SU-DHL-6 (cell line): ENCODE data around the gene CHSY1.

Experiments used
- H2AFZ ChIP-seq: fragments of 200-600 bp; sonication (generic); 2 replicates; pipeline ENCODE4 v1.6.1; 2014; ENCODE audit warnings: low read depth, mild to moderate bottlenecking, moderate library complexity, mixed read lengths, antibody characterized with exemption, low read length; ENCODE audit not compliant: severe bottlenecking
- H3F3A ChIP-seq: fragments of 200-600 bp; shearing (Covaris generic); 2 replicates; pipeline ENCODE4 v1.6.0; 2016; ENCODE audit warnings: antibody characterized with exemption, mild to moderate bottlenecking; ENCODE audit not compliant: insufficient read depth
- H3K27ac ChIP-seq: fragments of 200-600 bp; sonication (generic); 2 replicates; pipeline ENCODE4 v1.5.1; 2016; ENCODE audit warnings: low read depth, mild to moderate bottlenecking, low read length, moderate library complexity, mixed read lengths
- H3K27me3 ChIP-seq: fragments of 200-600 bp; sonication (generic), shearing (Covaris generic); 2 replicates; pipeline ENCODE4 v1.6.0; 2014; ENCODE audit warnings: mild to moderate bottlenecking, low read length
- H3K36me3 ChIP-seq: fragments of 200-600 bp; sonication (generic); 2 replicates; pipeline ENCODE4 v1.6.1; 2014; ENCODE audit warnings: mild to moderate bottlenecking, low read length, mixed read lengths
- H3K4me2 ChIP-seq: fragments of 300-600, 200-600 bp; shearing (Covaris generic), sonication (generic); 2 replicates; pipeline ENCODE4 v1.6.0; 2014; ENCODE audit warnings: low read length, low read depth, mild to moderate bottlenecking; ENCODE audit not compliant: poor library complexity, severe bottlenecking
- H3K4me3 ChIP-seq: fragments of 200-600 bp; sonication (generic); 2 replicates; pipeline ENCODE4 v1.5.1; 2014; ENCODE audit warnings: antibody characterized with exemption, low read length, mild to moderate bottlenecking, mixed read lengths; ENCODE audit not compliant: insufficient read depth, poor library complexity, severe bottlenecking
- H3K79me2 ChIP-seq: fragments of 200-600 bp; sonication (generic); 2 replicates; pipeline ENCODE4 v1.6.1; 2014; ENCODE audit warnings: mild to moderate bottlenecking, low read length, moderate library complexity; ENCODE audit not compliant: insufficient read depth
- H3K9ac ChIP-seq: fragments of 200-600 bp; sonication (generic); 2 replicates; pipeline ENCODE4 v1.7.0; 2014; ENCODE audit warnings: mild to moderate bottlenecking, low read length
- H3K9me2 ChIP-seq: fragments of 200-600 bp; sonication (generic); replicated peaks from 2 replicates; pipeline ENCODE4 v1.6.1; 2014; ENCODE audit warnings: low read length; ENCODE audit not compliant: insufficient read depth
- H3K9me3 ChIP-seq: fragments of 200-600 bp; sonication (generic); 2 replicates; pipeline ENCODE4 v1.6.1; 2014; ENCODE audit warnings: low read length, mixed read lengths; ENCODE audit not compliant: insufficient read depth
- H4K20me1 ChIP-seq: fragments of 200-600 bp; sonication (generic); 2 replicates; pipeline ENCODE4 v1.6.1; 2014; ENCODE audit warnings: low read depth, mild to moderate bottlenecking, antibody characterized with exemption, low read length, moderate library complexity, mixed read lengths
- CTCF ChIP-seq: fragments of 200-600 bp; sonication (generic); IDR thresholded peaks from one replicate; pipeline ENCODE4 v1.5.1; 2017; ENCODE audit warnings: antibody characterized with exemption, mild to moderate bottlenecking, low read length, moderate library complexity; ENCODE audit not compliant: insufficient read depth, poor library complexity, severe bottlenecking
- EZH2phosphoT487 ChIP-seq: fragments of 200-600 bp; sonication (generic), shearing (Covaris generic); conservative IDR thresholded peaks from 2 replicates; pipeline ENCODE4 v1.6.1; 2018; ENCODE audit warnings: mild to moderate bottlenecking, antibody characterized with exemption, low read length, moderate library complexity, mixed read lengths

Gene CHSY1

DNA sequence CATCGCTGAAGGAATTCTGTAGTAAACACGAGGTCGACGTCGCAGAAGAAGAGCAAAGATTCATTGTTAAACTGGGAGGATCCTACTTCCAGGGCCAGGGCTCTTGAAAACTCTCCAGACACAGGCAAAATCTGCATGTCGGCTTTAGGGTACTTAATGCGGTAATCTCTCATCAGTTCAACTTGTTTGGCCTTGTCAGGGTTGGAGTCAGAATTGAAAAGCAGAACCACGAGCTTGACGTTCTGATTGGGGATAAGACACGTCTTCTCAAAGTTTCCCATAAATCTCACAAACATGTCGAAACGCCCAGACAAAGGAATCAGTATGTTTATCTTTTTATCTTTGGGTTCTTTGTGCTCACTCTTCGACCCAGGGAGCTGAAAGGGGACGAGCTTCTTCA is 74.0 kb downstream of the CHSY1 start:
- Histone ChIP-seq H3K9me3 (no peaks in the 10 kb centered on the region), H3F3A (peaks cover 4% of the 10 kb centered on the region), H3K27me3 (no peaks in the 10 kb centered on the region), H2AFZ (no peak overlapping the region), H4K20me1 (no peaks in the 10 kb centered on the region), H3K9ac (no peak overlapping the region), H3K4me2 (no peak overlapping the region), H3K36me3 (no peaks in the 10 kb centered on the region), H3K27ac (no peak overlapping the region), H3K4me3 (no peak overlapping the region), H3K79me2 (peaks cover 8% of the 10 kb centered on the region), H3K9me2 (no peaks in the 10 kb centered on the region)
- TF ChIP-seq EZH2phosphoT487 (no peak), CTCF (no peak)

DNA sequence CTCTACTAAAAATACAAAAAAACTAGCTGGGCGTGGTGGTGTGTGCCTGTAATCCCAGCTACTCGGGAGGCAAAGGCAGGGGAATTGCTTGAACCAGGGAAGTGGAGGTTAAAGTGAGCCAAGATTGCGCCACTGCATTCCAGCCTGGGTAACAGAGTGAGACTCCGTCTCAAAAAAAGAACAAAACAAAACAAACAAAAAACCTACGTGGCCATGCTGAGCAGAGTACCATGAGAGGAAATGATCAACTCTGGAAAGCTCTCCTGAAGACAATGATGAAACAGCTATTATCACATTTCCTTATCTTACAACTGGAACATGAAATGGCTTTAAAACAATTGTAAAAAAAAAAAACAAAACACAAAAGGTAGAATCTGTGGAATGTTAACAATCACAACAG is 75.2 kb downstream of the CHSY1 start:
- peaks cover 4% of the 10 kb centered on the region for H3F3A ChIP-seq
- no peaks in the 10 kb centered on the region for H3K27me3 ChIP-seq
- H3K4me2 ChIP-seq: no peak overlapping the region
- H3K9me2 ChIP-seq: no peaks in the 10 kb centered on the region
- H2AFZ ChIP-seq: no peak overlapping the region
- H3K9ac ChIP-seq: no peak overlapping the region
- H3K79me2 ChIP-seq: no peaks in the 10 kb centered on the region
- TF ChIP-seq CTCF: no peak
- TF ChIP-seq EZH2phosphoT487: no peak
- H3K36me3 ChIP-seq: no peaks in the 10 kb centered on the region
- no peaks in the 10 kb centered on the region for H4K20me1 ChIP-seq
- H3K9me3 ChIP-seq: no peaks in the 10 kb centered on the region
- H3K27ac ChIP-seq: no peak overlapping the region
- H3K4me3 ChIP-seq: no peak overlapping the region

- H3K27me3 ChIP-seq: no peaks in the 10 kb centered on the region
- no peaks in the 10 kb centered on the region for H4K20me1 ChIP-seq
- no peak overlapping the region for H3K27ac ChIP-seq
- no peak overlapping the region for H3K9ac ChIP-seq
- TF ChIP-seq EZH2phosphoT487 (no peak), CTCF (no peak)
- H2AFZ ChIP-seq: no peak overlapping the region
- H3F3A ChIP-seq: peaks cover 4% of the 10 kb centered on the region
- no peaks in the 10 kb centered on the region for H3K9me3 ChIP-seq
- no peak overlapping the region for H3K4me3 ChIP-seq
- no peak overlapping the region for H3K4me2 ChIP-seq
- no peaks in the 10 kb centered on the region for H3K36me3 ChIP-seq
- no peaks in the 10 kb centered on the region for H3K79me2 ChIP-seq
- H3K9me2 ChIP-seq: no peaks in the 10 kb centered on the region
These were observed 76.4 kb downstream of the CHSY1 start for GRCh38 chr15:101175401-101175800.
